A549 (cell line): ENCODE data around the gene CFAP77. TPM values are rescaled to one million over a fixed set of nuclear protein-coding genes. Genes with fewer than 3 reads are reported as not detected.

ENCODE experiments used
- ATAC-seq, 2 experiments: fragments of 200-7000 bp in 1 of 2; fragments of >200 bp in 1 of 2; cut with Nextera tagmentation in 1 of 2; cut with Tn5 transposase in 1 of 2; 3 replicates each; pipeline versions ENCODE4 v1.8.0 to v1.9.1; 2018 to 2020; ENCODE audit warnings: mild to moderate bottlenecking in 1 of 2, moderate library complexity in 1 of 2
- CTCF ChIA-PET: fragments of 300-600 bp; sonication (Branson Sonifier 250); formaldehyde crosslinking; extraction: SDS; loops from one replicate; lab custom pipeline; 2021; ENCODE audit warnings: antibody characterized with exemption, inconsistent platforms; lab: Yijun Ruan, JAX
- POLR2A ChIA-PET: fragments of 350-600 bp; formaldehyde crosslinking; extraction: SDS; loops from one replicate; lab custom pipeline; 2021; ENCODE audit warnings: antibody characterized with exemption, inconsistent platforms; lab: Yijun Ruan, JAX
- DNase-seq, 2 experiments: peaks; one replicate each; pipeline versions ENCODE4 v3.0.0 to v3.0.0-alpha.2; 2011 to 2016; ENCODE audit warnings: low read depth in 1 of 2, low spot score in 1 of 2
- FAIRE-seq: peaks from 2 replicates; lab custom pipeline; 2011; peaks lifted over from hg19 to GRCh38; lab: Jason Lieb, UNC
- H3K27ac ChIP-seq, 2 experiments: fragments of >200 bp; sonication (Bioruptor Twin); formaldehyde crosslinking; 3 replicates each; pipeline ENCODE4 v1.5.1; 2016 to 2017
- H3K4me1 ChIP-seq: fragments of >200 bp; sonication (Bioruptor Twin); formaldehyde crosslinking; 3 replicates; pipeline ENCODE4 v1.6.1; 2016
- H3K4me2 ChIP-seq: fragments of >200 bp; sonication (Bioruptor Twin); formaldehyde crosslinking; 3 replicates; pipeline ENCODE4 v1.6.1; 2016
- H3K4me3 ChIP-seq: fragments of >200 bp; sonication (Bioruptor Twin); formaldehyde crosslinking; 3 replicates; pipeline ENCODE4 v1.5.1; 2016
- H3K9me3 ChIP-seq: fragments of >200 bp; sonication (Bioruptor Twin); formaldehyde crosslinking; 3 replicates; pipeline ENCODE4 v1.6.1; 2016
- BHLHE40 ChIP-seq: IDR thresholded peaks from 2 replicates; pipeline ENCODE4 v1.6.1; 2012; ENCODE audit warnings: low read depth, low read length, inconsistent platforms
- CHD2 ChIP-seq: fragments of 150-350 bp; IDR thresholded peaks from 2 replicates; pipeline ENCODE4 v1.6.1; 2014; ENCODE audit warnings: low read length; ENCODE audit not compliant: partially characterized antibody
- EP300 ChIP-seq, 2 experiments: fragments of >200 bp; sonication (Bioruptor Twin); formaldehyde crosslinking; IDR thresholded peaks; 2 replicates in 1 of 2; 3 replicates in 1 of 2; pipeline ENCODE4 v1.6.1; 2016 to 2017
- FOSB ChIP-seq: fragments of 250-450 bp; sonication (Bioruptor Pico); IDR thresholded peaks from 2 replicates; pipeline ENCODE4 v1.5.0; 2020; ENCODE audit warnings: mild to moderate bottlenecking, moderate library complexity
- FOSL2 ChIP-seq, 2 experiments: fragments of 450-650 bp in 1 of 2; fragments of >200 bp in 1 of 2; sonication (Bioruptor Twin) in 1 of 2; formaldehyde crosslinking; IDR thresholded peaks; 2 replicates each; pipeline versions ENCODE4 v1.5.0 to v1.6.1; 2016 to 2020; ENCODE audit warnings: mild to moderate bottlenecking in 1 of 2, moderate library complexity in 1 of 2
- FOXS1 ChIP-seq: fragments of 250-450 bp; sonication (Bioruptor Pico); IDR thresholded peaks from 2 replicates; pipeline ENCODE4 v1.5.0; 2020; ENCODE audit warnings: mild to moderate bottlenecking, moderate library complexity
- HOXA7 ChIP-seq: fragments of 250-450 bp; sonication (Bioruptor Pico); IDR thresholded peaks from 2 replicates; pipeline ENCODE4 v1.5.0; 2020; ENCODE audit warnings: mild to moderate bottlenecking, moderate library complexity
- HOXB13 ChIP-seq: fragments of 250-450 bp; sonication (Bioruptor Pico); IDR thresholded peaks from 2 replicates; pipeline ENCODE4 v1.5.0; 2020; ENCODE audit warnings: low read depth, mild to moderate bottlenecking, moderate library complexity
- HOXB5 ChIP-seq: fragments of 250-450 bp; sonication (Bioruptor Pico); IDR thresholded peaks from 2 replicates; pipeline ENCODE4 v1.5.0; 2020; ENCODE audit warnings: mild to moderate bottlenecking, moderate library complexity
- KDM5A ChIP-seq: fragments of 200-600 bp; sonication (generic); IDR thresholded peaks from 2 replicates; pipeline ENCODE4 v1.6.1; 2016; ENCODE audit warnings: antibody characterized with exemption, mild to moderate bottlenecking
- MAFK ChIP-seq: fragments of 450-650 bp; IDR thresholded peaks from 2 replicates; pipeline ENCODE4 v1.6.1; 2014; ENCODE audit not compliant: partially characterized antibody
- NPAS2 ChIP-seq: fragments of 250-450 bp; sonication (Bioruptor Pico); IDR thresholded peaks from 2 replicates; pipeline ENCODE4 v1.8.0; 2022; ENCODE audit warnings: mild to moderate bottlenecking, moderate library complexity, borderline replicate concordance
- PHF8 ChIP-seq: fragments of 200-600 bp; sonication (generic); IDR thresholded peaks from 2 replicates; pipeline ENCODE4 v1.6.1; 2016; ENCODE audit warnings: low read depth, mild to moderate bottlenecking, antibody characterized with exemption, moderate library complexity, borderline replicate concordance
- POLR2AphosphoS2 ChIP-seq: conservative IDR thresholded peaks from 2 replicates; pipeline ENCODE4 v1.6.1; 2012; ENCODE audit warnings: low read length, improper control_type of control experiment, inconsistent platforms
- RCOR1 ChIP-seq: fragments of 150-350 bp; IDR thresholded peaks from 2 replicates; pipeline ENCODE4 v1.6.1; 2014; ENCODE audit warnings: antibody characterized with exemption, low read length, low read depth
- SREBF2 ChIP-seq: fragments of 450-650 bp; IDR thresholded peaks from 2 replicates; pipeline ENCODE4 v1.6.1; 2014; ENCODE audit warnings: mild to moderate bottlenecking, moderate library complexity
- TFCP2L1 ChIP-seq: fragments of 250-450 bp; sonication (Bioruptor Pico); IDR thresholded peaks from 2 replicates; pipeline ENCODE4 v1.5.0; 2021; ENCODE audit warnings: mild to moderate bottlenecking
- TP53 ChIP-seq: fragments of 250-450 bp; sonication (Bioruptor Pico); IDR thresholded peaks from 2 replicates; pipeline ENCODE4 v1.5.0; 2021; ENCODE audit warnings: mild to moderate bottlenecking, moderate library complexity
- ZFP36 ChIP-seq: fragments of 450-650 bp; IDR thresholded peaks from 2 replicates; pipeline ENCODE4 v1.6.1; 2014; ENCODE audit warnings: borderline replicate concordance; ENCODE audit not compliant: partially characterized antibody
- WGBS: methylation state at CpG from one replicate; pipeline ENCODE4 v1.1.6; 2017; ENCODE audit errors: missing lambda C conversion rate; 5-methylcytosine and 5-hydroxymethylcytosine counted together
- polyA plus RNA-seq, 4 experiments: library from polyadenylated mRNA; depleted of rRNA in 3 of 4; stranded (reverse); fragments of >200 nt; fragmentation: RNase III in 1 of 4; extraction: RNeasy Plus Mini Kit Qiagen cat#74134 plus additional on column Dnase treatment in 1 of 4; gene quantifications; 2 replicates in 3 of 4; 3 replicates in 1 of 4; pipeline ENCODE4 v1.2.3, GENCODE V29; 2011 to 2017
- TF ChIP-seq, protein P1 (sequence below): IDR thresholded peaks from 2 replicates; pipeline ENCODE4 v1.6.1; 2012; ENCODE audit warnings: low read depth, borderline replicate concordance
- TF ChIP-seq, protein P2 (sequence below): IDR thresholded peaks from 2 replicates; pipeline ENCODE4 v1.6.1; 2012
- TF ChIP-seq, protein P3 (sequence below): fragments of >200 bp; sonication (Bioruptor Twin); formaldehyde crosslinking; IDR thresholded peaks from 3 replicates; pipeline ENCODE4 v1.6.1; 2016

The CFAP77 gene
- polyA plus RNA-seq, 2 of the 4 experiments (the other 2 are of a cell fraction): 0.05 TPM; not detected in 1

DNA sequence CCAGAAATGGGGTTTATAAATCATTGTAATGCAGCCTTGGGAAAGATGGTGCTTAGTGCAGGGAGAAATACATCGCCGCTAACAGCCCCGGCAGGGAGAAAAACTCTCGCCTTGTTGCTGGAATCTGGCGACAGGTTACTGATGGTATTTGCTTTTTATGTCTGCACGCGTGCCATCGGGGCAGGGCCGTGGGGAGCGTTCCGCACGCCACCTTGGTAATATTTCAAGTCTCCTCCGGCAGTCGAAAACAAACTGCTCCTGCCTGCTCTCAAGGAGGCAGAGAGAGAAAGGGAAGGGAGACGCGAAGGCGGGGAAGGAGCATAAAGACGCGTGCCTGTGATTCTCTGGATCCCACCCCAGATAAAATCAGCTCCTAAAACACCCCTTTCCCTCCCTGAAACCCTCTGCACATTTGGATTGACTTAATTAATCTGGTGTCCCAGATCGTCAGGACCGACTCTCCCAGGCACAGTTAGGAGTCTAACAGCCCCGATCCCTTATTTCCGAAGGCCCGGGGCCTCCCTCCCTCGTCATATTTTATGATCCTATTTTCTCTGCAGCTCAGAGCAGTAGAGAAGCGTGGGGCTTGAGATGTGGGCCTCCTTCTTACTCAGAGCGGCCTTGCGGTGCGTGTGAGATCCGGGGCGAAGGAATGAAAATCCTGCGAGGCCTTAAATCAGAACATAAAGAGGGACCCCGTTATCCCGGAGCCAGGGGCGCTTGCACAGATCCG is 47.7 kb downstream of the CFAP77 start (continued):
- TF ChIP-seq CHD2 (no peak), RCOR1 (no peak), ZFP36 (no peak), SREBF2 (no peak), POLR2AphosphoS2 (no peak)

DNA sequence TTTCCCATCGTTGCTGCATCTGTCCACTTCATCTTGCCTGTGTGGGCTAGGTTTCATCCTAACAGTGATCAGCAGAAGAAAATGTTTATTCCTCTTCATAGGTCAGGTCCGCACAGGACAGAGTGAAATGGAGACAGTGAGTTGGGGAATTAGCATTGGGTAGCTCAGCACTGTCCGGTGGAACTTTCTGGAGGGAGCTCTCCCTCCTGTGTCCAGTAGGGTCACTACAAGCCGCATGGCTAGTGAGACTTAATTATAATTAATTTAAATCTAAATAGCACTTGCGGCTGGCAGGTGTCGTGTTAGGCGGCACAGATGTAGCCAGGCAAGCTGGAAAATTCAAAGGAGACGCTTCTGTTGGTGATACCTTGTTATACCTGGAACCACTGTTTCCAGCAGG is 48.4 kb downstream of the CFAP77 start:
- FAIRE-seq (no peak), ATAC-seq (peak in 1 of 2 experiments; percentile 62; a peak in 4 of 6 replicates), DNase-seq (no peak)
- H3K27ac ChIP-seq: no peak overlapping the region
- no peak overlapping the region for H3K4me2 ChIP-seq
- WGBS: 84% methylated on average over 8 of the region's 8 CpGs
- H3K4me1 ChIP-seq: no peaks in the 10 kb centered on the region
- H3K4me3 ChIP-seq: no peak overlapping the region
- CTCF ChIA-PET: interaction anchor here (1.3 to 1.7 kb wide), 3 partner anchors 11 to 49 kb away, joined by 4 to 5 read pairs (median 4); no protein-coding TSS in a partner anchor
- H3K9me3 ChIP-seq: no peaks in the 10 kb centered on the region
- TF ChIP-seq CHD2 (no peak), FOSL2 (IDR thresholded peaks at IDR 0.05) (no peak), FOSL2 (CRISPR knock-in tag; IDR thresholded peaks at IDR 0.05) (no peak), TFCP2L1 (CRISPR knock-in tag) (no peak), HOXA7 (CRISPR knock-in tag) (no peak), NPAS2 (CRISPR knock-in tag) (no peak), PHF8 (no peak)
- TF ChIP-seq, protein P1, sequence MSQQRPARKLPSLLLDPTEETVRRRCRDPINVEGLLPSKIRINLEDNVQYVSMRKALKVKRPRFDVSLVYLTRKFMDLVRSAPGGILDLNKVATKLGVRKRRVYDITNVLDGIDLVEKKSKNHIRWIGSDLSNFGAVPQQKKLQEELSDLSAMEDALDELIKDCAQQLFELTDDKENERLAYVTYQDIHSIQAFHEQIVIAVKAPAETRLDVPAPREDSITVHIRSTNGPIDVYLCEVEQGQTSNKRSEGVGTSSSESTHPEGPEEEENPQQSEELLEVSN: no peak
- POLR2A ChIA-PET: no interaction called here

DNA sequence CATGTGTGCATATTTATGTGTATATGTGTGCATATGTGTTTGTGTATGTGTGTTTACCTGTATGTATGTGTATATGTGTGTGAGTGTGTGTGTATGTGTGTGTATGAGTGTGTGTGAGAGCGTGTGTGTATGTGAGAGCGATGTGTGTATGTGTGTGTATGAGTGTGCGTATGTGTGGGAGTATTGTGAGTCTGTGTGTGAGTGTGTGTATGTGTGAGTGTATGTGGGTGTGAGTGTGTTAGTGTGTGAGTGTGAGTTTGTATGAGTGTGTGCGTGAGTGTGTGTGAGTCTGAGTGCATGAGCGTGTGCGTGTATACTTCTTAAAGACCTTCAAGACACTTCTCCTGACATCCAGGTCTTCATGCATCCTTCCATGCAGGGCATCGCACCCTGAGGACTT is 49.6 kb downstream of the CFAP77 start:
- H3K9me3 ChIP-seq: no peaks in the 10 kb centered on the region
- FAIRE-seq: no peak
- no peak overlapping the region for H3K27ac ChIP-seq
- no peak overlapping the region for H3K4me2 ChIP-seq
- POLR2A ChIA-PET: no interaction called here
- DNase-seq: no peak
- H3K4me3 ChIP-seq: no peak overlapping the region
- no peak for TF ChIP-seq TP53 (CRISPR knock-in tag)
- ATAC-seq: no peak
- WGBS: 89% methylated on average over 7 of the region's 7 CpGs
- CTCF ChIA-PET: no interaction called here
- H3K4me1 ChIP-seq: no peaks in the 10 kb centered on the region

DNA sequence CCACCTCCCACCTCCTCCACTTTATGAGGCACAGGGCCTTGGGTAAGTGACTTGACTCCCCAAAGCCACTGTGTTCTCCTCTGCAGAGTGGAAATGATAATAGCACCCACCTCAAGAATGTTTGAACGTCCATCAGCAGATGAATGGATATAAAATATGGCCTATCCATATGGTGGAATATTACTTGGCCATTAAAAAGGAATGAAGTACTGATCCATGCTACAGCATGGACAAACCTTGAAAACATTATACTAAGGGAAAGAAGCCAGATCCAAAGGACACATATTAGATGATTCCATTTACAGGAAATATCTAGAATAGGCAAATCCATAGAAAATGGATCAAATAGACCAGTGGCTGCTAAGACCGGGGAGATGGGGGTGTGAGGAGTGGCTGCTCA is 50.2 kb downstream of the CFAP77 start:
- TF ChIP-seq TFCP2L1 (CRISPR knock-in tag): no peak
- no peak for TF ChIP-seq EP300 (IDR thresholded peaks at IDR 0.05)
- no peak for TF ChIP-seq CHD2
- TF ChIP-seq, protein P2, sequence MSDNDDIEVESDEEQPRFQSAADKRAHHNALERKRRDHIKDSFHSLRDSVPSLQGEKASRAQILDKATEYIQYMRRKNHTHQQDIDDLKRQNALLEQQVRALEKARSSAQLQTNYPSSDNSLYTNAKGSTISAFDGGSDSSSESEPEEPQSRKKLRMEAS: no peak
- no peak for TF ChIP-seq MAFK
- CTCF ChIA-PET: no interaction called here
- FAIRE-seq: no peak
- Histone ChIP-seq H3K4me3 (no peak overlapping the region), H3K27ac (no peak overlapping the region), H3K4me2 (no peak overlapping the region), H3K4me1 (no peaks in the 10 kb centered on the region), H3K9me3 (no peaks in the 10 kb centered on the region)
- WGBS: 48% methylated on average over 2 of the region's 2 CpGs
- DNase-seq: no peak
- POLR2A ChIA-PET: no interaction called here
- no peak for ATAC-seq

DNA sequence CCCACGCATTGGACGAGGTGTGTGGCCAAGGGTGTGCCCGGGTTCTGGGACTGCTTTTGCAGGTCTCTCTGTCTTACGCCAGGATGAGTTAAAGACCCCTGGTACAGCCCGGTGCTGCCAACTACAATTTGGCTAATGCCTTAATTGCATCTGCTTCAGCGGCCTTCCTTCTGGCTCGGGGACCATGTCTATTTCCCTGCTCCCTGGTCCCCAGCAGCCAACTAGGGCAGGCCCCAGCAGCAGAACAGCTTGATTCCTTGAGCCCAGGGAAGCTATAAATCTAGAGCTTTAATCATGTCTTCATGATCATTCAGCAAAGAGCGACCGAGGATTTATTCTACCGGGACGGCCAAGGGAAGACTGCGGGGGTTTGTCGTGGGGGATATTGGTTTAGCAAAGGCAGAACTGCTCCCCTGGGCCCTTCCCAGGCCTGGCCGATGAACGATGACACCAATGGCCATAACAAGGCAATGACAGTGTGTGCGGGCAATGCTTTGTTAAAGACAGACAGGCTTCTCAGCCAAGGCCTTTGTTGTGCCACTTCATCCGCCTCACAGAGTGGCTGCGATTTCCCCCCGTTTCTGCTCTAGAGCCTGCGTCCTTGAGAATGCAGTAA is 51.4 kb downstream of the CFAP77 start:
- POLR2A ChIA-PET: no interaction called here
- CTCF ChIA-PET: no interaction called here
- Histone ChIP-seq H3K27ac (no peak overlapping the region), H3K4me2 (no peak overlapping the region), H3K4me1 (no peaks in the 10 kb centered on the region), H3K4me3 (no peak overlapping the region), H3K9me3 (no peaks in the 10 kb centered on the region)
- no peak for TF ChIP-seq FOXS1 (CRISPR knock-in tag)
- TF ChIP-seq HOXB13: no peak
- TF ChIP-seq BHLHE40: no peak
- no peak for TF ChIP-seq HOXB5 (CRISPR knock-in tag)
- no peak for TF ChIP-seq SREBF2
- no peak for TF ChIP-seq FOSB (CRISPR knock-in tag)
- TF ChIP-seq, protein P3, sequence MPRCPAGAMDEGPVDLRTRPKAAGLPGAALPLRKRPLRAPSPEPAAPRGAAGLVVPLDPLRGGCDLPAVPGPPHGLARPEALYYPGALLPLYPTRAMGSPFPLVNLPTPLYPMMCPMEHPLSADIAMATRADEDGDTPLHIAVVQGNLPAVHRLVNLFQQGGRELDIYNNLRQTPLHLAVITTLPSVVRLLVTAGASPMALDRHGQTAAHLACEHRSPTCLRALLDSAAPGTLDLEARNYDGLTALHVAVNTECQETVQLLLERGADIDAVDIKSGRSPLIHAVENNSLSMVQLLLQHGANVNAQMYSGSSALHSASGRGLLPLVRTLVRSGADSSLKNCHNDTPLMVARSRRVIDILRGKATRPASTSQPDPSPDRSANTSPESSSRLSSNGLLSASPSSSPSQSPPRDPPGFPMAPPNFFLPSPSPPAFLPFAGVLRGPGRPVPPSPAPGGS: no peak
- no peak for TF ChIP-seq TP53 (CRISPR knock-in tag)
- no peak for TF ChIP-seq KDM5A
- no peak for TF ChIP-seq MAFK
- 79% methylated on average over 20 of the region's 20 CpGs for WGBS
- ATAC-seq (no peak), DNase-seq (no peak), FAIRE-seq (no peak)
